GF-D8 (cell line): ENCODE results near the gene OR52E5.

Experiments used
- DNase-seq: peaks from one replicate; lab custom pipeline; 2025; lab: John Stamatoyannopoulos, UW

Gene OR52E5

GRCh38 chr11:5933116-5933515, 40.1 kb downstream of the OR52E5 start:
- DNase-seq = no peak

- no peak for DNase-seq
These were observed 45.0 kb downstream of the OR52E5 start for GRCh38 chr11:5937868-5938602.

GRCh38 chr11:5938603-5938965, 45.6 kb downstream of the OR52E5 start:
- DNase-seq = no peak

- no peak for DNase-seq
These were observed 47.7 kb downstream of the OR52E5 start for GRCh38 chr11:5940748-5941147.

- no peak for DNase-seq
These were observed 48.9 kb downstream of the OR52E5 start, which contains the start of gene OR56A3 for GRCh38 chr11:5941951-5942350. Gene OR56A3 (plus strand): TSS chr11:5942251. CDS start chr11:5947347, 5,096 bp downstream.
